GM10248 (cell line): Measurements from ENCODE around the gene PNLIPRP3.
A peak's percentile ranks its signal among the peaks of the same experiment; 100 is the strongest.

Experiments used
- CTCF ChIA-PET: fragments of 300-600 bp; sonication (Branson Sonifier 250); formaldehyde crosslinking; extraction: SDS; loops from one replicate; lab custom pipeline; 2021; ENCODE audit warnings: antibody characterized with exemption; lab: Yijun Ruan, JAX
- POLR2A ChIA-PET: fragments of 350-650 bp; sonication (Branson Sonifier 250); formaldehyde crosslinking; extraction: SDS; loops from one replicate; lab custom pipeline; 2020; ENCODE audit warnings: antibody characterized with exemption; lab: Yijun Ruan, JAX
- DNase-seq: peaks from one replicate; pipeline ENCODE4 v3.0.0; 2012; ENCODE audit errors: extremely low spot score
- TF ChIP-seq, protein P1 (sequence below): IDR thresholded peaks from 2 replicates; pipeline ENCODE4 v1.5.1; 2012; ENCODE audit warnings: mild to moderate bottlenecking, low read depth; ENCODE audit errors: extremely low read depth, missing control alignments, control extremely low read depth

Gene PNLIPRP3

DNA sequence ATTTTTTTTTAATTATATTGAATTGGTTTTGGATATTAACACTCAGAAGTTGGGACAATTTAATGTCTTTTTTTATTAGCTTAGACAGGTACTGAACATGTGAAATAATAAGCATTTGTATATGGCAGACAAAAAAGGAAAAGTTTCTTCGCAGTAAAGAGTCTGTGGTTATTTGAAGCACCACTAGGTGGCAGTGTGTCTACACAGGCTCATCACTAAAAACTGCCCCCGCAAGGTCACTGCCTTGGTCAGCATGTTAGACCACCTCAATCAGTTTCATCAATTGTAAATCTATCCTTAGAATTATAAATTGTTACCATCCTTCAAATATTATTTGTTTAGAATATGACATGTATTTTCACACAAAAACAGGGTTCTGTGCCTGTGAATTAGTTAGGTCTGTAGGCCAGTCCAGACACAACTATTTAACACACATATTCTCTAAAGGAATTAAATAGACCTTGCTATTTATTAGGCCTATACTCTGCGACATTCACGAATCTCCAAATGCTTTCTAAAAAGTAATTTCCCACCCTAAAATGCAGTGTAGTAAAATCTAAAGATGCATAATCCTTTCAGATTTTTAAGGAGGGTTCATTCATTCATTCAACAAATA, 17.0 kb downstream of the PNLIPRP3 start:
- ChIA-PET POLR2A (no interaction called here), CTCF (interaction anchor here (0.6 to 1.6 kb wide), 9 partner anchors 10 to 72 kb away, joined by 3 to 14 read pairs (median 3); no protein-coding TSS in a partner anchor)
- DNase-seq = peak; percentile 18
- TF ChIP-seq, protein P1, sequence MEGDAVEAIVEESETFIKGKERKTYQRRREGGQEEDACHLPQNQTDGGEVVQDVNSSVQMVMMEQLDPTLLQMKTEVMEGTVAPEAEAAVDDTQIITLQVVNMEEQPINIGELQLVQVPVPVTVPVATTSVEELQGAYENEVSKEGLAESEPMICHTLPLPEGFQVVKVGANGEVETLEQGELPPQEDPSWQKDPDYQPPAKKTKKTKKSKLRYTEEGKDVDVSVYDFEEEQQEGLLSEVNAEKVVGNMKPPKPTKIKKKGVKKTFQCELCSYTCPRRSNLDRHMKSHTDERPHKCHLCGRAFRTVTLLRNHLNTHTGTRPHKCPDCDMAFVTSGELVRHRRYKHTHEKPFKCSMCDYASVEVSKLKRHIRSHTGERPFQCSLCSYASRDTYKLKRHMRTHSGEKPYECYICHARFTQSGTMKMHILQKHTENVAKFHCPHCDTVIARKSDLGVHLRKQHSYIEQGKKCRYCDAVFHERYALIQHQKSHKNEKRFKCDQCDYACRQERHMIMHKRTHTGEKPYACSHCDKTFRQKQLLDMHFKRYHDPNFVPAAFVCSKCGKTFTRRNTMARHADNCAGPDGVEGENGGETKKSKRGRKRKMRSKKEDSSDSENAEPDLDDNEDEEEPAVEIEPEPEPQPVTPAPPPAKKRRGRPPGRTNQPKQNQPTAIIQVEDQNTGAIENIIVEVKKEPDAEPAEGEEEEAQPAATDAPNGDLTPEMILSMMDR = peak; percentile 60

- no peak for DNase-seq
- TF ChIP-seq, protein P1 = no peak
- ChIA-PET POLR2A (no interaction called here), CTCF (interaction anchor here (1.2 to 2.0 kb wide), 3 partner anchors 12 to 19 kb away, joined by 3 to 7 read pairs (median 3); no protein-coding TSS in a partner anchor)
Observed at GRCh38 chr10:116450861-116451260, 23.2 kb downstream of the PNLIPRP3 start.

- POLR2A ChIA-PET = no interaction called here
- CTCF ChIA-PET = interaction anchor here (2.0 kb wide), 1 partner anchor 13 kb away, joined by 7 read pairs; no protein-coding TSS in a partner anchor
- DNase-seq = no peak
- TF ChIP-seq, protein P1 = no peak
Observed at GRCh38 chr10:116451711-116452337, 24.2 kb downstream of the PNLIPRP3 start.

GRCh38 chr10:116452338-116452720, 24.7 kb downstream of the PNLIPRP3 start:
- DNase-seq = no peak
- POLR2A ChIA-PET = no interaction called here
- TF ChIP-seq, protein P1 = no peak
- CTCF ChIA-PET = no interaction called here

DNA sequence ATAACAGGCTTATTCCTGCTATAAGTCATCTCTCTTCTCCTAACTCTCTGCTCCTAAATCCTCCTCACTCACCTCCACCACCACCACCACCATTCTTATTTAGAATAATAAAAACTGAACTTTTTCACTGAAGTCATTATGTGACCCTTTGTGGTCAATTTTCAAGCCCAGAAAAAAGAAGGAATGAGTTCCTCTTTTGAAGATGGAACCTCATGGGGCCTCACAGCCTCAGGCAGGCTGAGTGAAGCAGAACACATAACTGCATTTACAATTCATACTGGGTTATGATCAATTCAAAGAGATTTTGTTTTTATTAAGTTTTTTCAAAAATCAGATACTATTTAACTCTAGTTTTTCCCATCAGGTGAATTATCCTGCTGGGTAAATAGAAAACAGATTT, 29.8 kb downstream of the PNLIPRP3 start:
- TF ChIP-seq, protein P1 = no peak
- ChIA-PET POLR2A (no interaction called here), CTCF (no interaction called here)
- DNase-seq = no peak

GRCh38 chr10:116460219-116460618, 32.6 kb downstream of the PNLIPRP3 start:
- POLR2A ChIA-PET = no interaction called here
- TF ChIP-seq, protein P1 = no peak
- CTCF ChIA-PET = no interaction called here
- DNase-seq = no peak
